ENCODE results near the gene MAPK8IP1. TPM values are rescaled to one million over a fixed set of nuclear protein-coding genes. Genes with fewer than 3 reads are reported as not detected.

MAPK8IP1 gene
- total RNA-seq, 1 donor from 2014 or later: 48.1 TPM

DNA sequence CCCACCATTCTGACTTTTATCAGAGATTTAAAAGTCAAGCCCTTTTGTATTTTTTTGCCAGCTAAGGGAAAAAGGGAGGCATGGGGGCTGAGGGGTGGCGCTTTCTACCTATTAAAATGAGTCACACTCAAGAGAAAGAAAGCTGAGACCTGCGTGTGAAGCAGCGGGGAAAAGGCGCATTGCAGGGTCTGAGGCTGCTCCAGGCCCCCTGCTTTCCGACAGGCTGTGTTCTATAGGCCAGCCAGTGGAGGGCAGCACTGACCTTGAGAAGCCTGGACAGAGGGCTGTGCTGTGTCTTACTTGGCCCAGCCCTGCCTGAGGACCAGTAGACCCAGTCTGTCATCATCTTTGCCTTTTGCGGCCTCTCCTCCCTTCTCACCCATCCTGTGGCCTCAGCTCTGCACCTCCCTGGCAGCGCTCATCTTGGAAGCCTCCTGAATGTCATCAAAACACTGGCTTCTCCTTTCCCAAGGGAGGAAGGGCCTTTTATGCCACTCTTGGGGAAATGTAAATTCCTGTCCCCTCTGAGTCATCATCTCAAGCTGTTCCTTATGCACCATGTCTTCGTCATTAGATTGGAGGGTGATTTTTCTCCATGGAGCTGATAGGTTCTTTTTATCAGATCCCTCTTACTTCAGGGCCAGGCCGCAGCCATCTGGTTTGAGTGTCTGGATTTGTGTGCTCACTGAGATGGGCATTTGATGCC, 12.6 kb upstream of the MAPK8IP1 start:
- H3K27me3 Mint-ChIP-seq: no peaks in the 10 kb centered on the region
- peaks cover 17% of the 10 kb centered on the region for H3K36me3 Mint-ChIP-seq (ENCODE audit: insufficient read depth)
- no peaks in the 10 kb centered on the region for H3K4me1 Mint-ChIP-seq (ENCODE audit: low read depth)
- no peak overlapping the region for H3K27ac Mint-ChIP-seq
- H3K4me3 Mint-ChIP-seq (ENCODE audit: low read depth): no peak overlapping the region
- TF ChIP-seq, protein P1, sequence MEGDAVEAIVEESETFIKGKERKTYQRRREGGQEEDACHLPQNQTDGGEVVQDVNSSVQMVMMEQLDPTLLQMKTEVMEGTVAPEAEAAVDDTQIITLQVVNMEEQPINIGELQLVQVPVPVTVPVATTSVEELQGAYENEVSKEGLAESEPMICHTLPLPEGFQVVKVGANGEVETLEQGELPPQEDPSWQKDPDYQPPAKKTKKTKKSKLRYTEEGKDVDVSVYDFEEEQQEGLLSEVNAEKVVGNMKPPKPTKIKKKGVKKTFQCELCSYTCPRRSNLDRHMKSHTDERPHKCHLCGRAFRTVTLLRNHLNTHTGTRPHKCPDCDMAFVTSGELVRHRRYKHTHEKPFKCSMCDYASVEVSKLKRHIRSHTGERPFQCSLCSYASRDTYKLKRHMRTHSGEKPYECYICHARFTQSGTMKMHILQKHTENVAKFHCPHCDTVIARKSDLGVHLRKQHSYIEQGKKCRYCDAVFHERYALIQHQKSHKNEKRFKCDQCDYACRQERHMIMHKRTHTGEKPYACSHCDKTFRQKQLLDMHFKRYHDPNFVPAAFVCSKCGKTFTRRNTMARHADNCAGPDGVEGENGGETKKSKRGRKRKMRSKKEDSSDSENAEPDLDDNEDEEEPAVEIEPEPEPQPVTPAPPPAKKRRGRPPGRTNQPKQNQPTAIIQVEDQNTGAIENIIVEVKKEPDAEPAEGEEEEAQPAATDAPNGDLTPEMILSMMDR (IDR thresholded peaks at IDR 0.05; ENCODE audit: unreplicated experiment): peak; percentile 74
- DNase-seq (ENCODE audit: low spot score, unreplicated experiment): peak; percentile 50
- no peaks in the 10 kb centered on the region for H3K9me3 Mint-ChIP-seq (ENCODE audit: low read depth)

DNA sequence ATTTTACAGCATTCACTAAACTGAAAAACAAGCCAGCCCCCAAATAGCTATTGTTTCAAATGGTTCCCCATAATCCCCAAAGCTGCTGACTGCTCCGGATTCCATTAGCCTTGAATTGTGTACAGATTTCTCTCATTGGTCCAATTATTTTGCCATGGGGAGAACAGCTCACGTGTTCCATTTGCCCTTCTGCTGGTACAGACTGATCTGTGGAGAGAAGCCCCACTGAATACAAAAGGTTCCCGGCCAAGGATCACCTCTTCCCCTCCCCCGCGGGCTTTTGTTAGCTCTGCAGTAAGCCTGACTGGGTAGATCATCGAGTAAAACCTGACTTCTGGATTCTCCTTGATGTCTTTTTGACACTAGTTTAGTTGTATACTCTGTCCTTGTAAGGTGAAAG, 9.1 kb upstream of the MAPK8IP1 start:
- peaks cover 15% of the 10 kb centered on the region for H3K36me3 Mint-ChIP-seq (ENCODE audit: insufficient read depth)
- DNase-seq (ENCODE audit: low spot score, unreplicated experiment): no peak
- no peaks in the 10 kb centered on the region for H3K9me3 Mint-ChIP-seq (ENCODE audit: low read depth)
- H3K27me3 Mint-ChIP-seq: no peaks in the 10 kb centered on the region
- no peak overlapping the region for H3K4me3 Mint-ChIP-seq (ENCODE audit: low read depth)
- TF ChIP-seq, protein P1 (IDR thresholded peaks at IDR 0.05; ENCODE audit: unreplicated experiment): no peak
- no peak overlapping the region for H3K27ac Mint-ChIP-seq
- H3K4me1 Mint-ChIP-seq (ENCODE audit: low read depth): no peaks in the 10 kb centered on the region

DNA sequence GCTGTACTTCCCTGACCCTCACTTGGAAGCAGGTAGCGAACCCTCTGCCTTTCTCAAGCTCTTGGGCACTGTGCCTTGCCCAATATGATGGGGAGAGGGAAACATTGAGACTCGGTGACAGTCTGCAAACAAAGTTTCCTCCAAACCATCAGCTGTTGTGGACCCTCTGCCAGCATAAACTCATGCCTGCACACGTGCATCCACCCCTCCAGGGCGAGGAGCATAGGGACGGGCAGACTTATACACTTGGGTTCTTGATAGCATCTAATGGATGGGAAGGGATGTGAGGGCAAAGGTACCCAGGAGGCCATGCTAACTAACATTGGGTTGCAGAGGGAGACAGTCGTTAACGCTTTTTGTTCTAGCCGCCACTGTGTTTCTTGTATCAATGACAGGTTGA, 8.2 kb upstream of the MAPK8IP1 start:
- Mint-ChIP-seq H3K4me3 (ENCODE audit: low read depth) (no peak overlapping the region), H3K36me3 (ENCODE audit: insufficient read depth) (peaks cover 14% of the 10 kb centered on the region), H3K9me3 (ENCODE audit: low read depth) (no peaks in the 10 kb centered on the region), H3K4me1 (ENCODE audit: low read depth) (no peaks in the 10 kb centered on the region), H3K27ac (no peak overlapping the region), H3K27me3 (no peaks in the 10 kb centered on the region)
- DNase-seq (ENCODE audit: low spot score, unreplicated experiment): no peak
- TF ChIP-seq, protein P1 (IDR thresholded peaks at IDR 0.05; ENCODE audit: unreplicated experiment): no peak

DNA sequence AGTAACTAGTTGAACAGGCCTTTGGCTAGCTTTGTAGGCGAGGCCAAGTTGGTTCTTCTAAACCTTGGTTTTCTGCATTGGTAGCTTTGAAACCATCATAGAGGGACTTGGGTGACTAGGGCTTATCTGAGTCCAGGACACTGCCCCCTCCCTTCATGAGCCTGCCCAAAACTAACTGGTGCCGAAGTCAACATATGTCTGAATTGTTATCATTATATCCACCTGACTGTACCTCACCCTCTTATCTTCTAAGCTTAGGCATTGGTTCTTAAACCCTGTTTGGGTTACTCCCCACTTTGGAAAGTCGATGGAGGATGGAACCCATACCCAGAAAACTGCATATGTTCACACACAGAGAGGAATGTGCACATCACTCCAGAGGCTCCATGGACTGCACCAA, 7.6 kb upstream of the MAPK8IP1 start:
- Mint-ChIP-seq H3K4me1 (ENCODE audit: low read depth) (no peaks in the 10 kb centered on the region), H3K27me3 (no peaks in the 10 kb centered on the region), H3K36me3 (ENCODE audit: insufficient read depth) (peaks cover 17% of the 10 kb centered on the region), H3K9me3 (ENCODE audit: low read depth) (no peaks in the 10 kb centered on the region), H3K4me3 (ENCODE audit: low read depth) (no peak overlapping the region), H3K27ac (no peak overlapping the region)
- DNase-seq (ENCODE audit: low spot score, unreplicated experiment): no peak
- TF ChIP-seq, protein P1 (IDR thresholded peaks at IDR 0.05; ENCODE audit: unreplicated experiment): no peak

DNA sequence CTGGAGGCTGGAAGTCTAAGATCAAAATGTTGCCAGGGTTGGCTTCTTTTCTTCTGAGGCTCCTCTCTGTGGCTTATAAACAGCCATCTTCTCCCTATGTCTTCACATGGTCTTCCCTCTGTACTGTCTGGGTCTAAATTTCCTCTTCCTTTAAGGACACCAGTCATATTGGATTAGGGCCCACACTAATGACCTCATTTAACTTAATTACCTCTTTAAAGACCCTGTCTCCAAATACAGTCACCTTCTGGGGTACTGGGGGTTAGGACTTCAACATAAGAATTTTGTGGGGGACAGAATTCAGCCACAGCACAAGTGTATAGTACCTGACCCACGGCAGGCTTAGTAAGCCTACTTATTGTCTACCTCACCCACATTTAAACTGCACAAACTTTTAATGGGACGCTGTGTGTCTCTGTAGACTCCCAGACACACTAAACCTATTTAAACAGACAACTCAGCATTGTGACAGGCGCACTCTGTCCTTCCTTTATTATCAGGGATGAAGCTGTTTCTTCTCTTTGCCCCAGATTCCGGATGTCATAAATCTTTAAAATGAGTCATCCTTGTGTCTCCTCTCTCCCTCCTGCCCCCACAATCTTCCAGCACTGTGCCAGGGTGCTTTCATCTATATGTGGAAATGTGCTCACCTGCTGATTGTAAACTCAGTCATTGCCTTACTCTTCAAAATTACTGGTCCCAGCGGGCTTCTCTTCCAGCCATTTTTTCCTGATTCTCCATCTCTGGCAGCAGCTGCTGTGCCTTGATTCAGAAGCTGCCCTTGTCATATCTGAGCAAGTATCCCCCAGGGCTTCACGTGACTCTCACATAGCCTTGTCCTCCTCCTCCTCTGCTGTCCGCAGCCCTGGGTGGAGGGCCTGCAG, 5.4 kb upstream of the MAPK8IP1 start:
- Mint-ChIP-seq H3K27ac (no peak overlapping the region), H3K9me3 (ENCODE audit: low read depth) (no peaks in the 10 kb centered on the region), H3K27me3 (no peaks in the 10 kb centered on the region), H3K36me3 (ENCODE audit: insufficient read depth) (peaks cover 15% of the 10 kb centered on the region), H3K4me1 (ENCODE audit: low read depth) (no peaks in the 10 kb centered on the region), H3K4me3 (ENCODE audit: low read depth) (no peak overlapping the region)
- DNase-seq (ENCODE audit: low spot score, unreplicated experiment): no peak
- TF ChIP-seq, protein P1 (IDR thresholded peaks at IDR 0.05; ENCODE audit: unreplicated experiment): no peak

Measured in progenitor cell of endocrine pancreas (in vitro differentiated cells).